CD4-positive, alpha-beta T cell (primary cell): ENCODE data around the gene ARHGAP10. TPM values are rescaled to one million over a fixed set of nuclear protein-coding genes. Genes with fewer than 3 reads are reported as not detected.

ENCODE experiments used
- ATAC-seq: fragments of 200-7000 bp; cut with Tn5 transposase; one replicate; pipeline ENCODE4 v1.10.0; 2022; ENCODE audit warnings: mild to moderate bottlenecking; ENCODE audit not compliant: poor library complexity
- CTCF ChIA-PET: fragments of 350-600 bp; sonication (Branson Sonifier 250); formaldehyde crosslinking; loops from one replicate; lab custom pipeline; 2021; ENCODE audit warnings: antibody characterized with exemption, inconsistent platforms; lab: Charles Lee
- POLR2A ChIA-PET: fragments of 350-600 bp; sonication (Branson Sonifier 250); formaldehyde crosslinking; loops from one replicate; lab custom pipeline; 2021; ENCODE audit warnings: antibody characterized with exemption, inconsistent platforms; lab: Charles Lee
- DNase-seq, 14 experiments: peaks; one replicate each; pipeline ENCODE4 v3.0.0-alpha.2; 2013 to 2020; ENCODE audit warnings: mixed read lengths in 2 of 14
- H3K27ac ChIP-seq, 2 donors: one replicate each; pipeline versions ENCODE4 v1.5.1 to v1.7.0; 2013; ENCODE audit warnings: low read length in 2 of 2, low read depth in 1 of 2, mild to moderate bottlenecking in 1 of 2
- H3K27me3 ChIP-seq, 2 experiments: 1 replicate in 1 of 2; 2 replicates in 1 of 2; pipeline versions ENCODE4 v1.6.1 to v1.7.0; 2013; ENCODE audit warnings: low read length in 2 of 2, control low read depth in 1 of 2, mild to moderate bottlenecking in 1 of 2, moderate library complexity in 1 of 2; ENCODE audit not compliant: insufficient read depth in 2 of 2, control insufficient read depth in 1 of 2
- H3K36me3 ChIP-seq: one replicate; pipeline ENCODE4 v1.6.1; 2013; ENCODE audit warnings: low read length, control low read depth; ENCODE audit not compliant: insufficient read depth
- H3K4me1 ChIP-seq: one replicate; pipeline ENCODE4 v1.6.1; 2013; ENCODE audit warnings: low read length, control low read depth; ENCODE audit not compliant: insufficient read depth
- H3K4me3 ChIP-seq: one replicate; pipeline ENCODE4 v1.5.1; 2013; ENCODE audit warnings: mild to moderate bottlenecking, low read length, moderate library complexity
- H3K9me3 ChIP-seq, 2 experiments: 1 replicate in 1 of 2; 2 replicates in 1 of 2; pipeline versions ENCODE4 v1.6.1 to v1.7.0; 2013; ENCODE audit warnings: low read length in 2 of 2, mild to moderate bottlenecking in 2 of 2, control low read depth in 1 of 2, moderate library complexity in 1 of 2; ENCODE audit not compliant: control insufficient read depth in 1 of 2, insufficient read depth in 1 of 2
- H3K27ac Mint-ChIP-seq: one replicate; pipeline ENCODE4 v1.8.0; 2020; ENCODE audit warnings: mixed read lengths
- H3K27me3 Mint-ChIP-seq: one replicate; pipeline ENCODE4 v1.8.0; 2021; ENCODE audit warnings: mixed read lengths
- H3K36me3 Mint-ChIP-seq: one replicate; pipeline ENCODE4 v1.8.0; 2021; ENCODE audit warnings: low read depth, mixed read lengths
- H3K4me1 Mint-ChIP-seq: one replicate; pipeline ENCODE4 v1.8.0; 2021; ENCODE audit warnings: low read depth, mixed read lengths
- H3K4me3 Mint-ChIP-seq: one replicate; pipeline ENCODE4 v1.8.0; 2020; ENCODE audit warnings: mild to moderate bottlenecking, mixed read lengths
- H3K9me3 Mint-ChIP-seq: one replicate; pipeline ENCODE4 v1.8.0; 2020; ENCODE audit warnings: mixed read lengths
- intact Hi-C, 2 experiments: fragments of 100-400 bp; cut with DNase I in 1 of 2; cut with micrococcal nuclease in 1 of 2; formaldehyde crosslinking; loops; one replicate each; pipeline versions ENCODE4 v1.15.1 to v1.9.0; 2023 to 2025; cut with DNase I, micrococcal nuclease
- total RNA-seq, 174 experiments: library from RNA in 2 of 174; stranded (reverse) in 2 of 174; gene quantifications; one replicate each; pipeline ENCODE4 v1.2.3 and lab custom pipeline; 2021 to 2026
- TF ChIP-seq, protein P1 (sequence below): fragments of 200-600 bp; IDR thresholded peaks from one replicate; pipeline ENCODE4 v1.8.0; 2022; ENCODE audit warnings: antibody characterized with exemption, mild to moderate bottlenecking

Gene ARHGAP10
- total RNA-seq, 2 experiments from 2014 or later: 5.6 to 5.7 TPM

DNA sequence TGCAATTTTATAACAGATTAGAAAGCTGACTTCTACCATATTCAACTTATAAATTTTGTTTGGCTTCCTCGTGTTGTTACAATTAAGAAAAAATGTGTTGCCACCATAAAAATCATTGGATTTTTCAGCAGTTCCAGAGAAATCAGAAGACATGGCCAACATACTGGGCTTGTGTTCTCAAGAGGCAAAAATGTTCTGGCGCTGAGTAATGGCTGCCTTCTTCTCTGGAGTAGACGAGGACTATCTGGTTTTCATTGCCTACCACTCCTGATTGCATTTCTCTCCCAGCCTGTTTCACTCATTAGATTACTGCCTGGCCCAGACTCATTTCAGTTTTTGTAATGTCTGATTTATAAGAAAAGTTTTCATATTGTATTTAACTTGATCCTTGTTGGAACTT is 122.3 kb downstream of the ARHGAP10 start:
- POLR2A ChIA-PET: no interaction called here
- H3K4me1 Mint-ChIP-seq: no peaks in the 10 kb centered on the region
- H3K36me3 Mint-ChIP-seq: peaks cover 3% of the 10 kb centered on the region
- no peak overlapping the region for H3K27ac ChIP-seq
- H3K4me1 ChIP-seq: no peaks in the 10 kb centered on the region
- ATAC-seq (no peak), DNase-seq (no peak)
- CTCF ChIA-PET: no interaction called here
- no peak overlapping the region for H3K27ac Mint-ChIP-seq
- H3K27me3 Mint-ChIP-seq: no peaks in the 10 kb centered on the region
- no peaks in the 10 kb centered on the region for H3K27me3 ChIP-seq
- TF ChIP-seq, protein P1, sequence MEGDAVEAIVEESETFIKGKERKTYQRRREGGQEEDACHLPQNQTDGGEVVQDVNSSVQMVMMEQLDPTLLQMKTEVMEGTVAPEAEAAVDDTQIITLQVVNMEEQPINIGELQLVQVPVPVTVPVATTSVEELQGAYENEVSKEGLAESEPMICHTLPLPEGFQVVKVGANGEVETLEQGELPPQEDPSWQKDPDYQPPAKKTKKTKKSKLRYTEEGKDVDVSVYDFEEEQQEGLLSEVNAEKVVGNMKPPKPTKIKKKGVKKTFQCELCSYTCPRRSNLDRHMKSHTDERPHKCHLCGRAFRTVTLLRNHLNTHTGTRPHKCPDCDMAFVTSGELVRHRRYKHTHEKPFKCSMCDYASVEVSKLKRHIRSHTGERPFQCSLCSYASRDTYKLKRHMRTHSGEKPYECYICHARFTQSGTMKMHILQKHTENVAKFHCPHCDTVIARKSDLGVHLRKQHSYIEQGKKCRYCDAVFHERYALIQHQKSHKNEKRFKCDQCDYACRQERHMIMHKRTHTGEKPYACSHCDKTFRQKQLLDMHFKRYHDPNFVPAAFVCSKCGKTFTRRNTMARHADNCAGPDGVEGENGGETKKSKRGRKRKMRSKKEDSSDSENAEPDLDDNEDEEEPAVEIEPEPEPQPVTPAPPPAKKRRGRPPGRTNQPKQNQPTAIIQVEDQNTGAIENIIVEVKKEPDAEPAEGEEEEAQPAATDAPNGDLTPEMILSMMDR: no peak
- H3K4me3 Mint-ChIP-seq: no peak overlapping the region
- no peaks in the 10 kb centered on the region for H3K9me3 Mint-ChIP-seq
- intact Hi-C loops: no loop called here
- H3K36me3 ChIP-seq: peaks cover 2% of the 10 kb centered on the region
- no peaks in the 10 kb centered on the region for H3K9me3 ChIP-seq
- no peak overlapping the region for H3K4me3 ChIP-seq

DNA sequence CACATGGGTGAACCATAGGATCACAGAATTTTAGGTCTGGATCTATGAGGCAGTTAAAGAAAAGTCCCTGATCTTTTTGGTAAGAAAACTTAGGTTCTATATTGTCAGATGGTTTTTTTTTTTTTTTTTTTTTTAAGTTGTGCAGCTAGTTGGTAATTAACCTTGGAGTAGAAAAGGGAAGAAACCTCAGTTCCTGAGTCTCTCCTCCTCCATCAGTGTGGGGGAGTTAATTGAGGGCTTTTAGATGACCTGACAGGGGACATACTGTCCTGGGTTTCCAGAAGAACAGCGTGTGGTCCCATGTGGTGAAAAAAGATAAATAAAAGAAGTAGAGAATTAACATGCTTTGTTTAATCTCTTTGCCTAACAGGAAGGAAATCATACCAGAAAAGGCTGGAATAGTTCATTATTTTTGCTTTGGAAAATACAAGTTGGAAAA is 123.7 kb downstream of the ARHGAP10 start:
- ATAC-seq (no peak), DNase-seq (no peak)
- H3K27ac Mint-ChIP-seq: no peak overlapping the region
- H3K27me3 ChIP-seq: no peaks in the 10 kb centered on the region
- H3K4me3 ChIP-seq: no peak overlapping the region
- H3K27me3 Mint-ChIP-seq: no peaks in the 10 kb centered on the region
- H3K4me1 ChIP-seq: no peaks in the 10 kb centered on the region
- no peaks in the 10 kb centered on the region for H3K9me3 Mint-ChIP-seq
- ChIA-PET POLR2A (no interaction called here), CTCF (no interaction called here)
- H3K4me1 Mint-ChIP-seq: no peaks in the 10 kb centered on the region
- H3K27ac ChIP-seq: no peak overlapping the region
- no peaks in the 10 kb centered on the region for H3K9me3 ChIP-seq
- H3K36me3 Mint-ChIP-seq: peaks cover 3% of the 10 kb centered on the region
- no peak overlapping the region for H3K4me3 Mint-ChIP-seq
- TF ChIP-seq, protein P1: no peak
- intact Hi-C loops: no loop called here
- H3K36me3 ChIP-seq: peaks cover 1% of the 10 kb centered on the region

DNA sequence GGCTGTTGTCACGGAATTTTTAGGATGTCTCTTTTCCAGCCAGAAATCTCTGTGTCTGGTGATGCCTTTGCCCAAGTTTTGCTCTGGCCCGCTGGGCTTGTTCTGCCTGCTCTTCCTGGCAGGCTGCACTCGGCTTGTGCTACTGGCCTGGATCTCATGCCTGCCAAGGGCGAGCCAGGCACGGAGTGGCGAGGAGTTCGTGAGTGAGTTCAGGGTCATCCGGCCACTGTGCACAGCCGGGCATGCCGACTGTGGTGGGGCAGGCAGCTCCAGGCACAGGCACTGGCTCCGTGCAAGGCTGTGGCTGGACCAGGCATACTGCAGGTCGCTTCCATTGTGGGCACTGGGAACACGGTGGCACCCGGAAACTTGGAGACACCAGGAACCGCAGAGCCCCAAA is 129.1 kb downstream of the ARHGAP10 start:
- no peaks in the 10 kb centered on the region for H3K4me1 ChIP-seq
- no peak overlapping the region for H3K4me3 ChIP-seq
- TF ChIP-seq, protein P1: no peak
- no peaks in the 10 kb centered on the region for H3K36me3 ChIP-seq
- intact Hi-C loops: no loop called here
- no peak overlapping the region for H3K27ac ChIP-seq
- no peaks in the 10 kb centered on the region for H3K36me3 Mint-ChIP-seq
- H3K4me3 Mint-ChIP-seq: no peak overlapping the region
- POLR2A ChIA-PET: no interaction called here
- no peak for ATAC-seq
- CTCF ChIA-PET: no interaction called here
- H3K27me3 ChIP-seq: no peaks in the 10 kb centered on the region
- H3K27me3 Mint-ChIP-seq: no peaks in the 10 kb centered on the region
- no peaks in the 10 kb centered on the region for H3K4me1 Mint-ChIP-seq
- DNase-seq: no peak
- no peaks in the 10 kb centered on the region for H3K9me3 ChIP-seq
- no peak overlapping the region for H3K27ac Mint-ChIP-seq
- H3K9me3 Mint-ChIP-seq: no peaks in the 10 kb centered on the region
